ENCODE data around the gene ZPR1.

- TF ChIP-seq CTCF (IDR thresholded peaks at IDR 0.05), result no peak
- no peak for TF ChIP-seq POLR2A (IDR thresholded peaks at IDR 0.05)
These were observed 56.0 kb downstream of the ZPR1 start for GRCh38 chr11:116731821-116732220.

All from esophagus squamous epithelium (tissue), 4 donors.